HL-60 (cell line): ENCODE results near the gene GRID2.
"Not testable (repeated sequence)": the region's sequence is repeated elsewhere in the genome, so short reads cannot be mapped to it uniquely, and the experiment has no call there.

Experiments
- DNase-seq, 2 experiments: peaks; one replicate each; pipeline ENCODE4 v3.0.0-alpha.2; 2010 to 2020; ENCODE audit warnings: low read depth in 1 of 2, low spot score in 1 of 2
- H3K27ac ChIP-seq: fragments of 250-450 bp; sonication (Bioruptor Pico); replicated peaks from 2 replicates; pipeline ENCODE4 v1.5.1; 2020; ENCODE audit warnings: mild to moderate bottlenecking, moderate library complexity
- H3K27me3 ChIP-seq: fragments of 250-450 bp; sonication (Bioruptor Pico); 2 replicates; pipeline ENCODE4 v1.5.1; 2021; ENCODE audit warnings: mild to moderate bottlenecking, moderate library complexity; ENCODE audit not compliant: insufficient read depth, poor library complexity, severe bottlenecking
- H3K4me3 ChIP-seq: replicated peaks from 2 replicates; pipeline ENCODE4 v1.5.1; 2011; ENCODE audit warnings: mild to moderate bottlenecking, control low read depth, low read length; ENCODE audit not compliant: insufficient read depth
- CTCF ChIP-seq: IDR thresholded peaks from one replicate; pipeline ENCODE4 v1.5.1; 2011; ENCODE audit warnings: low read length, control low read depth, inconsistent platforms; ENCODE audit not compliant: insufficient read depth
- GABPA ChIP-seq: IDR thresholded peaks from 2 replicates; pipeline ENCODE4 v1.6.1; 2012; ENCODE audit warnings: low read depth
- POLR2AphosphoS5 ChIP-seq: IDR thresholded peaks from 2 replicates; pipeline ENCODE4 v1.6.1; 2012; ENCODE audit warnings: low read depth
- REST ChIP-seq: IDR thresholded peaks from 2 replicates; pipeline ENCODE4 v1.6.1; 2012; ENCODE audit warnings: low read depth; ENCODE audit not compliant: insufficient replicate concordance
- SPI1 ChIP-seq: IDR thresholded peaks from 2 replicates; pipeline ENCODE4 v1.6.1; 2012; ENCODE audit warnings: low read depth, mild to moderate bottlenecking, borderline replicate concordance

The GRID2 gene

GRCh38 chr4:93355411-93355810 lies 1051.6 kb downstream of the GRID2 start:
- no peak for DNase-seq
- H3K27me3 ChIP-seq: no peaks in the 10 kb centered on the region
- H3K27ac ChIP-seq: no peak overlapping the region
- TF ChIP-seq SPI1: no peak
- TF ChIP-seq GABPA: no peak
- no peak for TF ChIP-seq POLR2AphosphoS5
- no peak for TF ChIP-seq REST
- TF ChIP-seq CTCF: no peak
- no peak overlapping the region for H3K4me3 ChIP-seq

GRCh38 chr4:93359586-93359985 lies 1055.8 kb downstream of the GRID2 start:
- Histone ChIP-seq H3K4me3 (no peak overlapping the region), H3K27ac (no peak overlapping the region), H3K27me3 (no peaks in the 10 kb centered on the region)
- DNase-seq: no peak
- TF ChIP-seq SPI1: no peak
- no peak for TF ChIP-seq POLR2AphosphoS5
- TF ChIP-seq REST: no peak
- TF ChIP-seq CTCF: no peak
- TF ChIP-seq GABPA: no peak

- H3K4me3 ChIP-seq, H3K27ac ChIP-seq, H3K27me3 ChIP-seq, DNase-seq: not testable (repeated sequence)
Observed at GRCh38 chr4:93366169-93366755, 1062.5 kb downstream of the GRID2 start.

- no peak overlapping the region for H3K4me3 ChIP-seq
- TF ChIP-seq REST (no peak), POLR2AphosphoS5 (no peak), CTCF (no peak), SPI1 (no peak), GABPA (no peak)
- H3K27me3 ChIP-seq: no peaks in the 10 kb centered on the region
- no peak overlapping the region for H3K27ac ChIP-seq
- no peak for DNase-seq
Observed at GRCh38 chr4:93368968-93369367, 1065.2 kb downstream of the GRID2 start.
